K562 (cell line): ENCODE results near the gene CLASP1. TPM values are rescaled to one million over a fixed set of nuclear protein-coding genes. Genes with fewer than 3 reads are reported as not detected.
A peak's percentile ranks its signal among the peaks of the same experiment; 100 is the strongest.

ENCODE experiments used
- ARNT ChIP-seq, 2 experiments: fragments of 450-650 bp; IDR thresholded peaks; 2 replicates each; pipeline ENCODE4 v1.6.1; 2016; ENCODE audit warnings: mild to moderate bottlenecking in 1 of 2
- ATF7 ChIP-seq: fragments of 450-650 bp; IDR thresholded peaks from 2 replicates; pipeline ENCODE4 v1.7.1; 2014; ENCODE audit warnings: mild to moderate bottlenecking, moderate library complexity
- CEBPB ChIP-seq: fragments of 450-650 bp; IDR thresholded peaks from 2 replicates; pipeline ENCODE4 v1.6.1; 2016; ENCODE audit warnings: missing genetic modification characterization, missing compliant biosample characterization
- CREM ChIP-seq: IDR thresholded peaks from 2 replicates; pipeline ENCODE4 v1.6.1; 2014; ENCODE audit warnings: antibody characterized with exemption, low read depth
- POLR2AphosphoS5 ChIP-seq: IDR thresholded peaks from 2 replicates; pipeline ENCODE4 v1.6.1; 2011; ENCODE audit warnings: mild to moderate bottlenecking, low read depth, low read length, moderate library complexity; ENCODE audit not compliant: control insufficient read depth, insufficient read depth
- POLR3A ChIP-seq: IDR thresholded peaks from 2 replicates; pipeline ENCODE4 v1.6.1; 2011; ENCODE audit warnings: borderline replicate concordance, mild to moderate bottlenecking, moderate library complexity; ENCODE audit not compliant: insufficient read length, insufficient read depth; ENCODE audit errors: extremely low read depth
- PTTG1 ChIP-seq: fragments of 450-650 bp; IDR thresholded peaks from 2 replicates; pipeline ENCODE4 v1.6.1; 2016; ENCODE audit warnings: low read depth, mild to moderate bottlenecking, missing genetic modification characterization, missing compliant biosample characterization
- SP1 ChIP-seq: sonication (generic); formaldehyde crosslinking; IDR thresholded peaks from 2 replicates; pipeline ENCODE4 v1.8.1; 2022; ENCODE audit warnings: mild to moderate bottlenecking, missing genetic modification reagents
- SPI1 ChIP-seq: IDR thresholded peaks from 2 replicates; pipeline ENCODE4 v1.6.1; 2011; ENCODE audit warnings: low read depth, low read length, control low read depth, borderline replicate concordance
- SRSF7 ChIP-seq: fragments of 200-400 bp; formaldehyde crosslinking; optimal IDR thresholded peaks from 2 replicates; pipeline ENCODE3; 2017; ENCODE audit warnings: mild to moderate bottlenecking, low read depth, low read length
- STAG1 ChIP-seq: sonication (generic); formaldehyde crosslinking; IDR thresholded peaks from 2 replicates; pipeline ENCODE4 v1.5.0; 2020; ENCODE audit warnings: missing genetic modification reagents, borderline replicate concordance
- YBX1 ChIP-seq: fragments of 450-650 bp; IDR thresholded peaks from 2 replicates; pipeline ENCODE4 v1.7.1; 2016; ENCODE audit warnings: mild to moderate bottlenecking
- ZBED1 ChIP-seq: IDR thresholded peaks from 2 replicates; pipeline ENCODE4 v1.6.1; 2014
- ZFP30 ChIP-seq: fragments of 250-450 bp; sonication (Bioruptor Pico); IDR thresholded peaks from 2 replicates; pipeline ENCODE4 v1.8.0; 2022; ENCODE audit warnings: moderate library complexity, mild to moderate bottlenecking, inconsistent platforms, borderline replicate concordance
- polyA plus RNA-seq, 8 experiments: library from polyadenylated mRNA; depleted of rRNA in 4 of 8; stranded (reverse) in 5 of 8; unstranded in 3 of 8; fragments of >200 nt; fragmentation: Nextera tagmentation in 2 of 8; fragmentation: Illumina TruSeq in 1 of 8; extraction: Ambion mirVana in 2 of 8; extraction: Trizol in 1 of 8; gene quantifications; 2 replicates each; pipeline versions ENCODE4 v1.2.1 to v1.2.3, GENCODE V29; 2011 to 2014; ENCODE audit warnings: inconsistent platforms in 1 of 8, missing spikeins in 1 of 8
- total RNA-seq, 7 experiments: library from RNA; depleted of rRNA in 6 of 7; stranded (reverse); fragments of >200 nt in 6 of 7; fragmentation: Illumina TruSeq in 2 of 7; extraction: Trizol in 2 of 7; gene quantifications; 2 replicates each; pipeline versions ENCODE4 v1.2.1 to v1.2.3, GENCODE V29; 2011 to 2021; ENCODE audit warnings: low replicate concordance in 1 of 7
- TF ChIP-seq, protein P1 (sequence below): fragments of 450-650 bp; IDR thresholded peaks from 2 replicates; pipeline ENCODE4 v1.6.1; 2016
- TF ChIP-seq, protein P2 (sequence below), 2 experiments: fragments of 450-650 bp in 1 of 2; sonication (generic) in 1 of 2; formaldehyde crosslinking in 1 of 2; IDR thresholded peaks; 2 replicates each; pipeline versions ENCODE4 v1.7.1 to v1.9.0; 2016 to 2022; ENCODE audit warnings: inconsistent platforms in 1 of 2, mild to moderate bottlenecking in 1 of 2, missing genetic modification reagents in 1 of 2

CLASP1 gene
- total and polyA plus RNA-seq, 9 of the 15 experiments (the other 6 are each of a cell fraction or from before 2014, with no cell fraction given): 1.7 to 40.3 (median 20.7) TPM

DNA sequence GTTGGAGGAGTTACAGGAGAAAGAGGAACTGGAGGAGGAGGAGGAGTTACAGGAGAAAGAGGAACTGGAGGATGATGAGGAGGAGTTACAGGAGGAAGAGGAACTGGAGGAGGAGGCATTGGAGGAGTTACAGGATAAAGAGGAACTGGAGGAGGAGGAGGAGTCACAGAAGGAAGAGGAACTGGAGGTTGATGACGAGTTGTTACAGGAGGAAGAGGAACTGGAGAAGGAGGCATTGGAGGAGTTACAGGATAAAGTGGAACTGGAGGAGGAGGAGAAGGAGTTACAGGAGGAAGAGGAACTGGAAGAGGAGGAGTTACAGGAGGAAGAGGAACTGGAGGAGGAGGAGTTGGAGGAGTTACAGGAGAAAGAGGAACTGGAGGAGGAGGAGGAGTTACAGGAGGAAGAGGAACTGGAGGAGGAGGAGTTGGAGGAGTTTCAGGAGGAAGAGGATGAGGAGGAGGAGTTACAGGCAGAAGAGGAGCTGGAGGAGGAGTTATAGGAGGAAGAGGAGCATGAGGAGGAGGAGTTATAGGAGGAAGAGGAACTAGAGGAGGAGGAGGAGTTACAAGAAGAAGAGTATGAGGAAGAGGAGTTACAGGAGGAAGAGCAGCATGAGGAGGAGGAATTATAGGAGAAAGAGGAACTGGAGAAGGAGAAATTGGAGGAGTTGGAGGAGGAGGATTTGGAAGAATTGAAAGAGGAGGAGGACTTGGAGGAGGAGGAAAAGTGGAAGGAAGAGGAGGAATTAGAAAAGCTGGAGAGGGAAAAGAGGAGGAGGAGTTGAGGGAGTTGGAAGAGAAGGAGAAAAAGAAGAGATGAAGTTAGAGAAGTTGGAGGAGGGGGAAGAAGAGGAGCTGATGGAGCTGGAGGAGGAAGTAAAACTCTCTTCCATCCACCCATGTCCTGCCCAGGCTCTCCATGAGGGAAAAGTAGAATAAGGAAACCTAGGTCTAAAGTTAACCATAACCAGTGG lies 37.2 kb downstream of the CLASP1 start (continued):
- TF ChIP-seq STAG1 (CRISPR knock-in tag): no peak
- no peak for TF ChIP-seq SRSF7
- TF ChIP-seq ZFP30 (CRISPR knock-in tag): no peak
- TF ChIP-seq ARNT (IDR thresholded peaks at IDR 0.05): peak in 1 of 2 experiments; percentile 15; a peak in 1 of 4 replicates
- peak; percentile 95 for TF ChIP-seq SPI1
- no peak for TF ChIP-seq ZBED1
- TF ChIP-seq POLR3A: no peak
- no peak for TF ChIP-seq POLR2AphosphoS5
- TF ChIP-seq, protein P1, sequence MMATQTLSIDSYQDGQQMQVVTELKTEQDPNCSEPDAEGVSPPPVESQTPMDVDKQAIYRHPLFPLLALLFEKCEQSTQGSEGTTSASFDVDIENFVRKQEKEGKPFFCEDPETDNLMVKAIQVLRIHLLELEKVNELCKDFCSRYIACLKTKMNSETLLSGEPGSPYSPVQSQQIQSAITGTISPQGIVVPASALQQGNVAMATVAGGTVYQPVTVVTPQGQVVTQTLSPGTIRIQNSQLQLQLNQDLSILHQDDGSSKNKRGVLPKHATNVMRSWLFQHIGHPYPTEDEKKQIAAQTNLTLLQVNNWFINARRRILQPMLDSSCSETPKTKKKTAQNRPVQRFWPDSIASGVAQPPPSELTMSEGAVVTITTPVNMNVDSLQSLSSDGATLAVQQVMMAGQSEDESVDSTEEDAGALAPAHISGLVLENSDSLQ: peak; percentile 69
- TF ChIP-seq, protein P2, sequence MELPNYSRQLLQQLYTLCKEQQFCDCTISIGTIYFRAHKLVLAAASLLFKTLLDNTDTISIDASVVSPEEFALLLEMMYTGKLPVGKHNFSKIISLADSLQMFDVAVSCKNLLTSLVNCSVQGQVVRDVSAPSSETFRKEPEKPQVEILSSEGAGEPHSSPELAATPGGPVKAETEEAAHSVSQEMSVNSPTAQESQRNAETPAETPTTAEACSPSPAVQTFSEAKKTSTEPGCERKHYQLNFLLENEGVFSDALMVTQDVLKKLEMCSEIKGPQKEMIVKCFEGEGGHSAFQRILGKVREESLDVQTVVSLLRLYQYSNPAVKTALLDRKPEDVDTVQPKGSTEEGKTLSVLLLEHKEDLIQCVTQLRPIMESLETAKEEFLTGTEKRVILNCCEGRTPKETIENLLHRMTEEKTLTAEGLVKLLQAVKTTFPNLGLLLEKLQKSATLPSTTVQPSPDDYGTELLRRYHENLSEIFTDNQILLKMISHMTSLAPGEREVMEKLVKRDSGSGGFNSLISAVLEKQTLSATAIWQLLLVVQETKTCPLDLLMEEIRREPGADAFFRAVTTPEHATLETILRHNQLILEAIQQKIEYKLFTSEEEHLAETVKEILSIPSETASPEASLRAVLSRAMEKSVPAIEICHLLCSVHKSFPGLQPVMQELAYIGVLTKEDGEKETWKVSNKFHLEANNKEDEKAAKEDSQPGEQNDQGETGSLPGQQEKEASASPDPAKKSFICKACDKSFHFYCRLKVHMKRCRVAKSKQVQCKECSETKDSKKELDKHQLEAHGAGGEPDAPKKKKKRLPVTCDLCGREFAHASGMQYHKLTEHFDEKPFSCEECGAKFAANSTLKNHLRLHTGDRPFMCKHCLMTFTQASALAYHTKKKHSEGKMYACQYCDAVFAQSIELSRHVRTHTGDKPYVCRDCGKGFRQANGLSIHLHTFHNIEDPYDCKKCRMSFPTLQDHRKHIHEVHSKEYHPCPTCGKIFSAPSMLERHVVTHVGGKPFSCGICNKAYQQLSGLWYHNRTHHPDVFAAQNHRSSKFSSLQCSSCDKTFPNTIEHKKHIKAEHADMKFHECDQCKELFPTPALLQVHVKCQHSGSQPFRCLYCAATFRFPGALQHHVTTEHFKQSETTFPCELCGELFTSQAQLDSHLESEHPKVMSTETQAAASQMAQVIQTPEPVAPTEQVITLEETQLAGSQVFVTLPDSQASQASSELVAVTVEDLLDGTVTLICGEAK (IDR thresholded peaks at IDR 0.05): peak; percentile 74
- TF ChIP-seq, protein P2 (CRISPR knock-in tag; IDR thresholded peaks at IDR 0.05): no peak
- no peak for TF ChIP-seq PTTG1 (tag)
- no peak for TF ChIP-seq CEBPB (tag)
- peak; percentile 40; the same call in 1 of the 2 replicates for TF ChIP-seq CREM
- no peak for TF ChIP-seq SP1
- peak; percentile 23; the same call in 1 of the 2 replicates for TF ChIP-seq ATF7
- TF ChIP-seq YBX1: no peak
